ENCODE measurements around the gene FBLN1.
"Not testable (repeated sequence)": the region's sequence is repeated elsewhere in the genome, so short reads cannot be mapped to it uniquely, and the experiment has no call there.

The FBLN1 gene

DNA sequence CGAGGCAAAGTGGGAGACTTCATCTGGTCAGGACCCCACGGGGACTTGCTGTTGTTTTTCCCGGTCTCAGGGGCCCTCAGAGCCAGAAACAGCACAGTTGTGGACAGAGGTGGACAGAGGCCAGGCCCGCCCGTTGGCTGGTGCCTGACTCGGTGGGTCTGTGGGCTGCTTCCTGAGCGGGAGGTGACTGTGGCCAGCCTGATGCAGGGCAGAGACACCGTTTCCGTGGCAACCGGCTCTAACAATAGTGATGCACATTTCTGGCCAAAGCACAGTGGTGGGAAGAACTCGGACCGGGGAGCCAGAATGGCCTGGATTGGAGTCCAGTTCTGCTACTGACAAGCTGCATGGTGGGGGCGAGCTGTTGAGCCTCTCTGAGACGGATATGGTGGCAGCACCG, 110.3 kb downstream of the FBLN1 start:
- Mint-ChIP-seq H3K27ac (peak overlapping the region; percentile 59), H3K4me1 (ENCODE audit: low read depth) (peaks cover 16% of the 10 kb centered on the region), H3K9me3 (no peaks in the 10 kb centered on the region), H3K4me3 (peak overlapping the region; percentile 59), H3K27me3 (peaks cover 3% of the 10 kb centered on the region), H3K36me3 (ENCODE audit: low read depth) (no peaks in the 10 kb centered on the region)

DNA sequence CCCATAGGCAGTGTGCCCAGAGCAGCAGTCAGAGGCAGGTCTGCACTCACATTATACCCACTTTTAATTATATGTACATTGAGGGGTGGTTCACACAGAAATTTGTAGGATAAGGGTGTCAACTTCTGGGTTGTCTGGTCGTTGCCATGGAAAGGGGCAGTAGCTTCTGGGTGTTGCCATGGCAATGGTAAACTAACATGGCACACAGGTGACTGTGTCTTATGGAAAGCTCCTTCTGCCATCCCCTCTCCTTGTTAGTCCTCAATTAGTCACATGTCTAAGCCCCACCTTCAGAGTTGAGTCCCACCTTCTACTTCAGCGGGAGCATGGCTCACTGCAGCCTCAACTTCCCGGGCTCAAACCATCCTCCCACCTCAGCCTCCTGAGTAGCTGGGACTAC, 112.7 kb downstream of the FBLN1 start:
- H3K27ac Mint-ChIP-seq = no peak overlapping the region
- peaks cover 3% of the 10 kb centered on the region for H3K27me3 Mint-ChIP-seq
- H3K4me3 Mint-ChIP-seq = no peak overlapping the region
- H3K36me3 Mint-ChIP-seq (ENCODE audit: low read depth) = no peaks in the 10 kb centered on the region
- no peaks in the 10 kb centered on the region for H3K9me3 Mint-ChIP-seq
- H3K4me1 Mint-ChIP-seq (ENCODE audit: low read depth) = peaks cover 11% of the 10 kb centered on the region

DNA sequence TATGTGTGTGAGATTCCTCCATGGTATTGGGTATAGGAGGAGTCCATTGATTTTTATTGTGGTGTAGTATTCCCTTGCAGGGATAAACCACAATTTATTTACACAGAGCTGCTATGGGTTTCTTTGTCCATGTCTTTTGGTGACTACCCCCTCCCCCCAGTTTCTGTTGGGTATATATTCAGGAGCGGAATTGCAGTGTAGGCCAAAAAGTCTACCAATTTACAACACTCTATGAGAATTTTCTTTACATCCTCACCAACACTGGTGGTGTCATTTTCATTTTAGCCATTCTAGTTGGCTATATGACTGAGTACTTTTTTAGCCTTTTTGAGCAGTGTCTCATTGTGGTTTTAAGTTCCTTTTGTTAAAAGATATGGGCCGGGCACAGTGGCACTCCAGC, 113.7 kb downstream of the FBLN1 start:
- Mint-ChIP-seq H3K27me3 (peaks cover 3% of the 10 kb centered on the region), H3K9me3 (no peaks in the 10 kb centered on the region), H3K27ac (no peak overlapping the region), H3K4me1 (ENCODE audit: low read depth) (peaks cover 11% of the 10 kb centered on the region), H3K36me3 (ENCODE audit: low read depth) (no peaks in the 10 kb centered on the region), H3K4me3 (no peak overlapping the region)

DNA sequence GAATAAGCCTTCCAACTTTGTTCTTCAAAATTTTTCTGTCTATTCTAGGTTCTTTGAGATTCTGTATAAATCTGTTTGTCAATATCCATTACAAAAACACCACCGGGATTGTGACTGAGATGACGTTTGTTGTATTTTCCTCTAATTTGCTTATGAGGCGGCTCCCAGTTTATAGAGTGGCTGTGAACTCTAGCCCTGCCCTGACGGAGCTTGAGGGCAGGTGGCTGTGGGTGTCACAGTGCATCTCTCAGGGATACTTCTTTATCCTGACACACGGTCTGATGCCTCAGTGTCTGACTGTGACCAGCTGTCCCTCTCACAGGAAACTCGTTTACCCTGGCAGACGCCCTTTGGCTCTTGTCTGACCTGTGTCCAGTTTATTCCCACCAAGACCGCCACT, 115.3 kb downstream of the FBLN1 start:
- no peak overlapping the region for H3K27ac Mint-ChIP-seq
- no peak overlapping the region for H3K4me3 Mint-ChIP-seq
- H3K27me3 Mint-ChIP-seq = no peaks in the 10 kb centered on the region
- H3K9me3 Mint-ChIP-seq = no peaks in the 10 kb centered on the region
- no peaks in the 10 kb centered on the region for H3K36me3 Mint-ChIP-seq (ENCODE audit: low read depth)
- peaks cover 6% of the 10 kb centered on the region for H3K4me1 Mint-ChIP-seq (ENCODE audit: low read depth)

DNA sequence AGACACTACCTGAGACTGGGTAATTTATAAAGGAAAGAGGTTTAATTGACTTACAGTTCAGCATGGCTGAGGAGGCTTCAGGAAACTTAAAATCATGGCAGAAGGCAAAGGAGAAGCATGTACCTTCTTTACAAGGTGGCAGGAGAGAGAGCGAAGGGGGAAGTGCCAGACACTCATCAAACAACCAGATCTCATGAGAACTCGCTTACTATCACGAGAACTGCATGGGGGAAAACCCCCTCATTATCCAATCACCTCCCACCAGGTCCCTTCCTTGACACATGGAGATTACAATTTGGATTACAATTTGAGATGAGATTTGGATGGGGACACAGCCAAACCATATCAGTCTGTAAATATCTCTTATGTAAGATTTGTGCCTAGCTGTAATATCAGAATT, 118.0 kb downstream of the FBLN1 start:
- H3K27ac Mint-ChIP-seq = no peak overlapping the region
- peaks cover 4% of the 10 kb centered on the region for H3K27me3 Mint-ChIP-seq
- H3K9me3 Mint-ChIP-seq = no peaks in the 10 kb centered on the region
- peaks cover 6% of the 10 kb centered on the region for H3K4me1 Mint-ChIP-seq (ENCODE audit: low read depth)
- no peaks in the 10 kb centered on the region for H3K36me3 Mint-ChIP-seq (ENCODE audit: low read depth)
- H3K4me3 Mint-ChIP-seq = no peak overlapping the region

DNA sequence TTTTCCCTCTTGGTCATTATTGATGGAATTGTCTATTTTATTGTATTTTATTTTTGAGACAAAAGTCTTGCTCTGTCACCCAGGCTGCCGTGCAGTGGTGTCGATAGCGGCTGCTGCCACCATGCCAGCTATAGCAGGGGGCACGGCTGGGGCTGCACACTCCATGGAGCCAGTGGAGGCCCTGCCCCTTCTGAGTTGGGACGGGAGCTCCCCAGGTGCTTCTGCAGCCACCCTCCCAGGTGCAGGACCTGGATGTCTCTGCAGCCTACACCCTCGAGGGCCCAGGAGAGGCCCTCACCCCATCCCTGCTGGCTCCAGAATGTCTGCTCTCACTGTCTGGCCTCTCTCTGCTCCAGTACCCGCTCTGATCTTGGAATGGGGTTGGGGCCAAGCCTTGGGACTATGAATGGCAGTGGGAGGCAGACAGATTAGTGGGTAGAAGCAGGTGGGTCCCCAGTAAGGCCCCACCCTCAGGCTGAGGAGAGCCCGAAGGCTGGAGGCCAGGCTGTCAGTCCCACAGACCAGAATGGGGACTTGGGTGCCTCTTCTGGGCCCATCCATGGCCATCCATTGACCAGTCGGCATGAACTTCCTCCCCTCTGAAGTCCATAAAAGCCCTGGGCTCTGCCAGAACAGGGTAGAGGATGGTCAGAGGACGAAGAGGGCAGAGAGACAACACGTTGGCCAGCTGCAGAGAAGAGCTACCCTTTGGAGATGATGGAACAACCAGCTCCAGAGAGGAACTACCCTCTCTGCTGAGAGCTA, 119.3 kb downstream of the FBLN1 start:
- H3K4me3 Mint-ChIP-seq = no peak overlapping the region
- peaks cover 4% of the 10 kb centered on the region for H3K27me3 Mint-ChIP-seq
- no peak overlapping the region for H3K27ac Mint-ChIP-seq
- H3K9me3 Mint-ChIP-seq = no peaks in the 10 kb centered on the region
- peaks cover 6% of the 10 kb centered on the region for H3K4me1 Mint-ChIP-seq (ENCODE audit: low read depth)
- H3K36me3 Mint-ChIP-seq (ENCODE audit: low read depth) = no peaks in the 10 kb centered on the region

DNA sequence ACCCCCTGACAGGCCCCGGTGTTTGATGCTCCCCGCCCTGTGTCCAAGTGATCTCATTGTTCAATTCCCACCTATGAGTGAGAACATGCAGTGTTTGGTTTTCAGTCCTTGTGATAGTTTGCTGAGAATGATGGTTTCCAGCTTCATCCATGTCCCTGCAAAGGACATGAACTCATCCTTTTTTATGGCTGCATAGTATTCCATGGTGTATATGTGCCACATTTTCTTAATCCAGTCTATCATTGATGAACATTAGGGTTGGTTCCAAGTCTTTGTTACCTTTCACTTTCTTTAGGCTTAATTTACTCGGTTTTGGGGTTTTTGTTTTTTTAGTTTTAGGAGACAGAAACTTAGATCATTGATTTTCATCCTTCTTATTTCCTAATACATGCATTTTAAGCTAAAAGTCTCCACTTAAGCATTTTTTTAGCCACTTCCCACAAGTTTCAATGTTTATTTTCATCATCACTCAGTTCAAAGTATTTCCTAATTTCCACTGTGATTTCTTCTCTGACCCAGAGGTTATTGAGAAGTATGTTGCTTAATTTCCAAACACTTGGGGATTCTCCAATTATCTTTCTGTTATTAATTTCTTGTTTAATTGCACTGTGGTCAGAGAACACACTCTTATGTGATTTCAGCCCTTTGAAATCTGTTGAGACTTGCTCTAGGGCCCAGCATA, 120.9 kb downstream of the FBLN1 start:
- not testable (repeated sequence) for H3K27me3 Mint-ChIP-seq; H3K36me3 Mint-ChIP-seq (ENCODE audit: low read depth); H3K27ac Mint-ChIP-seq; H3K9me3 Mint-ChIP-seq; H3K4me3 Mint-ChIP-seq; H3K4me1 Mint-ChIP-seq (ENCODE audit: low read depth)

DNA sequence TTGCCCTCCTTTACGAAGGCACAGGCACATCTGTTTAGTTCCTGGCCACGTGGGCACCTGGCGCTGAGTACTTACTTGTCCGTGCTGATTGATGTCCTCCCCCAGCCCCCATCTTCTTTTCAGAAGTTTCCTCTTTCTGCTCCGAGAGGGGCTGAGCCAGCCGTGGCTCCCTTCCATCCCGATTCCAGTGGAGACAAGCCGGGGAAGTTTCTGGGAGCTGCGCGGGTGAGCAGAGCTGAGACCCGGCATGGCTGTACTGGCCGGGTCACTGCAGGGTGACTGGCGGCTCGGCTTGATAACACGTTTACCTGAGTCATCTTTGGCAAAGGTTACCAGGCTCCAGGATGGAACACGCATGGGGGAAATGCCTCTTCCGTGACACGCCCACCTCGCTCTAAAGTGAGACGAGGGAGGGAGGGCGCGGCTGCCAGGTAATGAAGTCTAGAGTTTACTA, 123.5 kb downstream of the FBLN1 start:
- Mint-ChIP-seq H3K4me1 (ENCODE audit: low read depth) (no peaks in the 10 kb centered on the region), H3K36me3 (ENCODE audit: low read depth) (no peaks in the 10 kb centered on the region)

DNA sequence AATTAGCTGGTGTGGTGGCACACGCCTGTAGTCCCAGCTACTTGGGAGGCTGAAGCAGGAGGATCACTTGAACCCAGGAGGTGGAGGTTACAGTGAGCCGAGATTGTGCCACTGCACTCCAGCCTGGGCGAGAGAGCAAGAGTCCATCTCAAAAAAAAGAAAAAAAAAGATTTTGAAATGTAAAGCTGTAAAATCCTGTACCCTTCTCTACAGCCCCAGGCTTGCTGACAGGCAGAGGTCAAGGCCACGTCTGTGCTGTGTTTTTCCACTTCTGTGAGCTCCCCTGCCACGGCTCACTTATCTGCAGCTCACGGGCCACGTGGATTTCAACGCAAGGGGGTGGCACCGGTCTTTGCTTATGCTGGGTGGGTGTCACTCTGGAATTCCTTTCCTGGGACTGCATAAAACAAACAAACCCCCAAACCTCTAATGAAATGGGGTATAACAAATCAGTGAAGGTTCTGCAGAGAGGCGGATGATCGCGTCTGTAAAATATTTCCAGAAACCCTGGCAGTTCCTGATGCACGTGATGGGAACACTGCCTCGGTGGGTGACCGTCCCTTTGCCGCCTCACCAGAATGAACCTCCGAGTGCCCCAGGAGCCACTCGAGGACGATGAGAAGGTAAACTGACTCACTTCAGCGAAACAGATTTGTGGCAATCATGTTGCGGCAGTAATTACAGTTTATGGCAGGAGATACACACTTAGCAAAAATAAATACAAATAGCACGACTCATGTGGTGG, 125.0 kb downstream of the FBLN1 start:
- H3K9me3 Mint-ChIP-seq = no peaks in the 10 kb centered on the region
- H3K4me1 Mint-ChIP-seq (ENCODE audit: low read depth) = no peaks in the 10 kb centered on the region
- no peak overlapping the region for H3K27ac Mint-ChIP-seq
- no peak overlapping the region for H3K4me3 Mint-ChIP-seq
- peaks cover 33% of the 10 kb centered on the region for H3K27me3 Mint-ChIP-seq
- no peaks in the 10 kb centered on the region for H3K36me3 Mint-ChIP-seq (ENCODE audit: low read depth)

More for the DNA sequence above, 123.5 kb downstream of the FBLN1 start:
- H3K27me3 Mint-ChIP-seq = peaks cover 19% of the 10 kb centered on the region
- no peak overlapping the region for H3K4me3 Mint-ChIP-seq
- no peak overlapping the region for H3K27ac Mint-ChIP-seq
- no peaks in the 10 kb centered on the region for H3K9me3 Mint-ChIP-seq

DNA sequence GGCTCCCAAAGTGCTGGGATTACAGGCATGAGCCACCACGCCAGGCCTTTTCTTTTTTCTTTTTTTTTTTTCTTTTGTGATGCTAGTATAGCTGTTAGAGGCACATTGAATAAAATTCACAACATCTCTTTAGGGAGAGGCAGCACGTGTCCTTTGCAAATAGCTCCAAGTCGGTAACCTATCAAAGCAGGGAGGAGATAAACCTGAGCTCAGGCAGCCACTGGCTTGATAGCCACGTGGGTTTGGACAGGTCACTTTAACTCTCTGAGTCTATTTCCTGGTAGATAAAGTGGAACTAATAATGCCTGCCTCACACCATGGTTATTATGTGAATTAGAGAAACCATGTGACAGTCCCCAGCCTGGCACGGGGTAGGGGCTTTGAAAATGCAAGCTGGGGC, 125.8 kb downstream of the FBLN1 start:
- Mint-ChIP-seq H3K4me3 (no peak overlapping the region), H3K27ac (no peak overlapping the region), H3K36me3 (ENCODE audit: low read depth) (no peaks in the 10 kb centered on the region), H3K9me3 (no peaks in the 10 kb centered on the region), H3K4me1 (ENCODE audit: low read depth) (no peaks in the 10 kb centered on the region), H3K27me3 (peaks cover 39% of the 10 kb centered on the region)

- peaks cover 46% of the 10 kb centered on the region for H3K27me3 Mint-ChIP-seq
Observed at GRCh38 chr22:45629469-45630089, 126.9 kb downstream of the FBLN1 start.

DNA sequence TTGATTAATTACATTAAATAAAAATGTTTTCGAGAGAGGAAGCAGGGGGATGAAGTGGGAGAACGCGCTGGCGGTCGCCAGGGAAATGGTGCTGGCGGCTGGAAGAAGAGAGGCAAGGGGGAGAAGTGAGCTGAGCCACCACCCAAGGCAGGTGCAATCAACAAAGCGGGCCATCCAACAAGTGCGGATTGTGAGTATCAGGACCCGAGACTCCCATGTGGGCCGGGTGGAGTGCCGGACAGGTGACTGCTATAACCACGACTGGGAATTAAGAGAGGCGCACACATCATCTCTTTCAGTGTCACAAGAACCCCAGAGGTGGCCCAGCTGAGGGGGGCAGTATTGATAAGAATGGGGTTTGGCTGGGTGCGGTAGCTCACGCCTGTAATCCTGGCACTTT, 127.8 kb downstream of the FBLN1 start:
- Mint-ChIP-seq H3K4me3 (no peak overlapping the region), H3K27me3 (peaks cover 51% of the 10 kb centered on the region), H3K27ac (no peak overlapping the region), H3K4me1 (ENCODE audit: low read depth) (no peaks in the 10 kb centered on the region), H3K36me3 (ENCODE audit: low read depth) (no peaks in the 10 kb centered on the region), H3K9me3 (no peaks in the 10 kb centered on the region)

More at GRCh38 chr22:45629469-45630089, 126.9 kb downstream of the FBLN1 start:
- H3K4me1 Mint-ChIP-seq (ENCODE audit: low read depth) = no peaks in the 10 kb centered on the region
- H3K9me3 Mint-ChIP-seq = no peaks in the 10 kb centered on the region
- H3K36me3 Mint-ChIP-seq (ENCODE audit: low read depth) = no peaks in the 10 kb centered on the region
- H3K4me3 Mint-ChIP-seq = no peak overlapping the region
- H3K27ac Mint-ChIP-seq = no peak overlapping the region

- no peaks in the 10 kb centered on the region for H3K9me3 Mint-ChIP-seq
- no peak overlapping the region for H3K4me3 Mint-ChIP-seq
- no peaks in the 10 kb centered on the region for H3K4me1 Mint-ChIP-seq (ENCODE audit: low read depth)
- H3K27me3 Mint-ChIP-seq = peaks cover 53% of the 10 kb centered on the region
- H3K27ac Mint-ChIP-seq = no peak overlapping the region
- H3K36me3 Mint-ChIP-seq (ENCODE audit: low read depth) = no peaks in the 10 kb centered on the region
Observed at GRCh38 chr22:45631140-45631840, 128.6 kb downstream of the FBLN1 start.

DNA sequence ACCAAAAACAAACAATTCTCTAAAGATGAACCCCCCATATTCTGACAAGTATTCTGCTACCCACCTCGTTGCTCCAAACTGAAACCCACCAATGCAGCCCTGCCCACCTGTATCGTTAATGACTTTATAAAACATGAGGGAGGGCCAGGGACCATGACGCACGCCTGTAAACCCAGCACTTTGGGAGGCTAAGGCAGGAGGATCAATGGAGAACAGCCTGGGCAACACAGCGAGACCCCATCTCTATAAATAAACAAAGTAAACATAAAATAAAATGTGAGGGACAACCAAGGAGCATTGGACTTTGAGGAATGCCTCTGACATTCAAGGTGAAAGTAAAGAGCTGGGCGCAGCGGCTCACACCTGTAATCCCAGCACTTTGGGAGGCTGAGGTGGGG, 129.2 kb downstream of the FBLN1 start:
- peaks cover 54% of the 10 kb centered on the region for H3K27me3 Mint-ChIP-seq
- no peak overlapping the region for H3K27ac Mint-ChIP-seq
- no peaks in the 10 kb centered on the region for H3K36me3 Mint-ChIP-seq (ENCODE audit: low read depth)
- H3K9me3 Mint-ChIP-seq = no peaks in the 10 kb centered on the region
- no peak overlapping the region for H3K4me3 Mint-ChIP-seq
- no peaks in the 10 kb centered on the region for H3K4me1 Mint-ChIP-seq (ENCODE audit: low read depth)
